WTC11 (cell line): ENCODE measurements around the gene GNB5.

Experiments
- ARID4B ChIP-seq: sonication (generic); formaldehyde crosslinking; IDR thresholded peaks from 2 replicates; pipeline ENCODE4 v1.8.0; 2023; ENCODE audit warnings: missing genetic modification reagents, mild to moderate bottlenecking, borderline replicate concordance
- CTCF ChIP-seq: fragments of 200-600 bp; IDR thresholded peaks from 2 replicates; pipeline ENCODE4 v1.8.0; 2022; ENCODE audit warnings: antibody characterized with exemption
- E2F1 ChIP-seq: sonication (generic); formaldehyde crosslinking; IDR thresholded peaks from 2 replicates; pipeline ENCODE4 v1.8.0; 2022; ENCODE audit warnings: mild to moderate bottlenecking, missing genetic modification reagents
- ESRRA ChIP-seq: sonication (generic); formaldehyde crosslinking; IDR thresholded peaks from 2 replicates; pipeline ENCODE4 v1.8.1; 2022; ENCODE audit warnings: mild to moderate bottlenecking, missing genetic modification reagents, borderline replicate concordance
- JUN ChIP-seq: sonication (generic); formaldehyde crosslinking; IDR thresholded peaks from 2 replicates; pipeline ENCODE4 v1.8.0; 2023; ENCODE audit warnings: mild to moderate bottlenecking, missing genetic modification reagents
- MAX ChIP-seq: sonication (generic); formaldehyde crosslinking; IDR thresholded peaks from 2 replicates; pipeline ENCODE4 v1.8.0; 2022; ENCODE audit warnings: mild to moderate bottlenecking, missing genetic modification reagents
- ZBTB21 ChIP-seq: sonication (generic); formaldehyde crosslinking; IDR thresholded peaks from 2 replicates; pipeline ENCODE4 v1.8.1; 2023; ENCODE audit warnings: mild to moderate bottlenecking, missing genetic modification reagents, borderline replicate concordance
- ZSCAN18 ChIP-seq: fragments of 250-450 bp; sonication (Bioruptor Pico); IDR thresholded peaks from 2 replicates; pipeline ENCODE4 v2.1.2; 2022; ENCODE audit warnings: mild to moderate bottlenecking, moderate library complexity

- TF ChIP-seq ESRRA (CRISPR knock-in tag) = no peak
- no peak for TF ChIP-seq ZBTB21 (CRISPR knock-in tag)
- TF ChIP-seq ARID4B (CRISPR knock-in tag) = no peak
- no peak for TF ChIP-seq CTCF
- no peak for TF ChIP-seq MAX (CRISPR knock-in tag)
- TF ChIP-seq ZSCAN18 (CRISPR knock-in tag) = no peak
- TF ChIP-seq E2F1 (CRISPR knock-in tag) = no peak
- TF ChIP-seq JUN (CRISPR knock-in tag) = no peak
These were observed 10.2 kb downstream of the GNB5 start for GRCh38 chr15:52180851-52181450.
